Activated naive CD8-positive, alpha-beta T cell treated with anti-CD3 and anti-CD28 coated beads for 36 hours (primary cell): ENCODE results near the gene MAGEA2B. TPM values are rescaled to one million over a fixed set of nuclear protein-coding genes. Genes with fewer than 3 reads are reported as not detected.
"Not testable (repeated sequence)": the region's sequence is repeated elsewhere in the genome, so short reads cannot be mapped to it uniquely, and the experiment has no call there.

Experiments used
- DNase-seq: peaks from one replicate; pipeline ENCODE4 v3.0.0; 2021
- H3K27ac Mint-ChIP-seq: one replicate; pipeline ENCODE4 v1.8.0; 2022; ENCODE audit warnings: mild to moderate bottlenecking, moderate library complexity, mixed read lengths
- H3K27me3 Mint-ChIP-seq: one replicate; pipeline ENCODE4 v1.8.0; 2022; ENCODE audit warnings: mild to moderate bottlenecking, mixed read lengths
- H3K36me3 Mint-ChIP-seq: one replicate; pipeline ENCODE4 v1.8.0; 2021; ENCODE audit warnings: mild to moderate bottlenecking, mixed read lengths
- H3K4me1 Mint-ChIP-seq: one replicate; pipeline ENCODE4 v1.8.0; 2021; ENCODE audit warnings: mixed read lengths
- H3K4me3 Mint-ChIP-seq: one replicate; pipeline ENCODE4 v1.8.0; 2022; ENCODE audit warnings: mild to moderate bottlenecking, moderate library complexity, mixed read lengths
- H3K9me3 Mint-ChIP-seq: one replicate; pipeline ENCODE4 v1.8.0; 2022; ENCODE audit warnings: mixed read lengths
- total RNA-seq, 2 experiments: library from RNA; stranded (reverse); gene quantifications; one replicate each; pipeline ENCODE4 v1.2.3, GENCODE V29; 2021

The MAGEA2B gene, protein sequence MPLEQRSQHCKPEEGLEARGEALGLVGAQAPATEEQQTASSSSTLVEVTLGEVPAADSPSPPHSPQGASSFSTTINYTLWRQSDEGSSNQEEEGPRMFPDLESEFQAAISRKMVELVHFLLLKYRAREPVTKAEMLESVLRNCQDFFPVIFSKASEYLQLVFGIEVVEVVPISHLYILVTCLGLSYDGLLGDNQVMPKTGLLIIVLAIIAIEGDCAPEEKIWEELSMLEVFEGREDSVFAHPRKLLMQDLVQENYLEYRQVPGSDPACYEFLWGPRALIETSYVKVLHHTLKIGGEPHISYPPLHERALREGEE
- total RNA-seq: not detected

DNA sequence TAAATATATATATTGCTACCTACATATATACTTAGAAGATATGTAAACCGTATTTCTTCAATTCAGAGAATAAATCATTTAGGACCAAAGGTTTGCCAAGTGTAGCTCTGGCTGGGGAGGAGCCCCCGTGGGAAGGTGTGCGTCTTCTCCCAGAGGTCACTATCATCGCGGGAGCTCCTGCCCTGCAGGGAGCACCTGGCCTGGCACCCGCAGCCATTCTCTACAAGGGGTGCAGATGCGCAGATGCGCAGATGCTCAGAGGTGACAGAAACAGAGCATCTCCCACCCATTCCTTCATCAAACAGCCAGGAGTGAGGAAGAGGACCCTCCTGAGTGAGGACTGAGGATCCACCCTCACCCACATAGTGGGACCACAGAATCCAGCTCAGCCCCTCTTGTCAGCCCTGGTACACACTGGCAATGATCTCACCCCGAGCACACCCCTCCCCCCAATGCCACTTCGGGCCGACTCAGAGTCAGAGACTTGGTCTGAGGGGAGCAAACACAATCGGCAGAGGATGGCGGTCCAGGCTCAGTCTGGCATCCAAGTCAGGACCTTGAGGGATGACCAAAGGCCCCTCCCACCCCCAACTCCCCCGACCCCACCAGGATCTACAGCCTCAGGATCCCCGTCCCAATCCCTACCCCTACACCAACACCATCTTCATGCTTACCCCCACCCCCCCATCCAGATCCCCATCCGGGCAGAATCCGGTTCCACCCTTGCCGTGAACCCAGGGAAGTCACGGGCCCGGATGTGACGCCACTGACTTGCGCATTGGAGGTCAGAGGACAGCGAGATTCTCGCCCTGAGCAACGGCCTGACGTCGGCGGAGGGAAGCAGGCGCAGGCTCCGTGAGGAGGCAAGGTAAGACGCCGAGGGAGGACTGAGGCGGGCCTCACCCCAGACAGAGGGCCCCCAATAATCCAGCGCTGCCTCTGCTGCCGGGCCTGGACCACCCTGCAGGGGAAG lies at the start of gene MAGEA2B:
Gene MAGEA2B (plus strand): TSS at position 814 of the 973 bp plus-strand sequence. CDS start 2,479 bp downstream, outside the sequence.
- H3K27me3 Mint-ChIP-seq, H3K4me3 Mint-ChIP-seq, DNase-seq, H3K27ac Mint-ChIP-seq, H3K36me3 Mint-ChIP-seq, H3K4me1 Mint-ChIP-seq, H3K9me3 Mint-ChIP-seq: not testable (repeated sequence)

DNA sequence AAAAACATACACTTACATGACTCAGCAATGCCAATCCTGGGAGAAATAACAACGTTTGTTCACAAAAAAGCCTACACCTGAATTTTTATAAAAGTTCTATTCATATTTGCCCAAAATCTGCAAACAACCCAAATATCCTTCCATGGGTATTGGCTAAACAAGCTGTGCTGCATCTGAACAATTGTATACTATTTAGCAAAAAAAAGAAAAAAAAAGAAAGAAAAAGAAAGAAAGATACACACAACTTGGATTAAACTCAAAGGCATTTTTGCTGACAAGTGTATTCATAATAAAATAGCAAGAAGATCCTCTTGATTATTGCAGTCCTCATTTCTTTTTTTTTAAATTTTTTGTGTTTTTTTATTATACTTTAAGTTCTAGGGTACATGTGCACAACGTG lies 40.3 kb upstream of the MAGEA2B start:
- no peak for DNase-seq
- Mint-ChIP-seq H3K36me3 (no peaks in the 10 kb centered on the region), H3K4me3 (no peak overlapping the region), H3K27me3 (peaks cover 9% of the 10 kb centered on the region), H3K9me3 (no peaks in the 10 kb centered on the region), H3K4me1 (no peaks in the 10 kb centered on the region), H3K27ac (no peak overlapping the region)

DNA sequence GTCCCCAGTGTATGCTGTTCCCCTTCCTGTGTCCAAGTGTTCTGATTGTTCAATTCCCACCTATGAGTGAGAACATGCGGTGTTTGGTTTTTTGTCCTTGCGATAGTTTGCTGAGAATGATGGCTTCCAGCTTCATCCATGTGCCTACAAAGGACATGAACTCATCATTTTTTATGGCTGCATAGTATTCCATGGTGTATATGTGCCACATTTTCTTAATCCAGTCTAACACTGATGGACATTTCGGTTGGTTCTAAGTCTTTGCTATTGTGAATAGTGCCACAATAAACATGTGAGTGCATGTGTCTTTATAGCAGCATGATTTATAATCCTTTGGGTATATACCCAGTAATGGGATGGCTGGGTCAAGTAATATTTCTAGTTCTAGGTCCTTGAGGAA lies 39.8 kb upstream of the MAGEA2B start:
- not testable (repeated sequence) for H3K27ac Mint-ChIP-seq, H3K9me3 Mint-ChIP-seq, DNase-seq, H3K4me1 Mint-ChIP-seq, H3K27me3 Mint-ChIP-seq, H3K4me3 Mint-ChIP-seq, H3K36me3 Mint-ChIP-seq

DNA sequence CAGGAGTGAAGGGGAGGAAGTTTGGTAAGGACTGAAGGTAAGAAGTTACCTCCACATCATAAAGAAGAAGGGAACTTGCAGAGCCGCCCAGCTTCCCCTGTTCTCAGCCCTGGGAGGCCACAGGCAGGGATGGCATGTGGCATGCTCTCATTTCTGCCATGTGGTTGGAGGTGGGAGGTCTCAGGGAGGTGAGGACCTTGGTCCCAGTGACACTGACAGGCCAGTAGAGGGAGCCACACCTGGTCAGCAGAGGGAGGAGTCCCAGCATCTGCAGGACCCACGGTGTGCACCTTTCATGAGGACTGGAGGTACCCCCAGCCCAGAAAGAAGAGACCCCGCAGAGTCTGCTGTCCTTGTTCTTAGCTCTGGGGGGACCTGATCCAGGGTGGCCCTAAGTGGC lies 33.4 kb upstream of the MAGEA2B start:
- not testable (repeated sequence) for H3K4me1 Mint-ChIP-seq, H3K27me3 Mint-ChIP-seq, H3K9me3 Mint-ChIP-seq, H3K4me3 Mint-ChIP-seq, H3K36me3 Mint-ChIP-seq, DNase-seq, H3K27ac Mint-ChIP-seq

DNA sequence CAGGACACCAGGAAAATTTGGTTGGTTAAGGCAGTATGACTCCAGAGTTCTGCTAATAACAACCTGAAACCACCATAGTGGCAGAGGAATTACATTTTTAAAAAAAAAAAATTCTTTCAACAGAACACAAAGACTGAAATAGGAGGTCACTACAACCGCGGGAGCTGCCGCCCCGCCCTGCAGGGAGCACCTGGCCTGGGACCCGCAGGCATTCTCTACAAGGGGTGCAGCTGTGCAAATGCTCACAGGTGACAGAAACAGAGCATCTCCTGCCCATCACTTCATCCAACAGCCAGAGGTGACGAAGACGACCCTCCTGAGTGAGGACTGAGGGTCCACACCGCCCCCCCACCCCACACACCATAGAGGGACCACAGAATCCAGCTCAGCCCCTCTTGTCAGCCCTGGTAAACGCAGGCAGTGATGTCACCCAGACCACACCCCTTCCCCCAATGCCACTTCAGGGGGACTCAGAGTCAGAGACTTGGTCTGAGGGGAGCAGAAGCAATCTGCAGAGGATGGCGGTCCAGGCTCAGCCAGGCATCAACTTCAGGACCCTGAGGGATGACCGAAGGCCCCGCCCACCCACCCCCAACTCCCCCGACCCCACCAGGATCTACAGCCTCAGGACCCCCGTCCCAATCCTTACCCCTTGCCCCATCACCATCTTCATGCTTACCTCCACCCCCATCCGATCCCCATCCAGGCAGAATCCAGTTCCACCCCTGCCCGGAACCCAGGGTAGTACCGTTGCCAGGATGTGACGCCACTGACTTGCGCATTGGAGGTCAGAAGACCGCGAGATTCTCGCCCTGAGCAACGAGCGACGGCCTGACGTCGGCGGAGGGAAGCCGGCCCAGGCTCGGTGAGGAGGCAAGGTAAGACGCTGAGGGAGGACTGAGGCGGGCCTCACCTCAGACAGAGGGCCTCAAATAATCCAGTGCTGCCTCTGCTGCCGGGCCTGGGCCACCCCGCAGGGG lies 16.2 kb upstream of the MAGEA2B start, which contains the start of gene MAGEA3:
Gene MAGEA3 (plus strand): TSS at position 843 of the 980 bp plus-strand sequence. CDS start 2,039 bp downstream, outside the sequence.
- not testable (repeated sequence) for H3K4me1 Mint-ChIP-seq, H3K36me3 Mint-ChIP-seq, H3K9me3 Mint-ChIP-seq, DNase-seq, H3K27ac Mint-ChIP-seq, H3K4me3 Mint-ChIP-seq, H3K27me3 Mint-ChIP-seq

DNA sequence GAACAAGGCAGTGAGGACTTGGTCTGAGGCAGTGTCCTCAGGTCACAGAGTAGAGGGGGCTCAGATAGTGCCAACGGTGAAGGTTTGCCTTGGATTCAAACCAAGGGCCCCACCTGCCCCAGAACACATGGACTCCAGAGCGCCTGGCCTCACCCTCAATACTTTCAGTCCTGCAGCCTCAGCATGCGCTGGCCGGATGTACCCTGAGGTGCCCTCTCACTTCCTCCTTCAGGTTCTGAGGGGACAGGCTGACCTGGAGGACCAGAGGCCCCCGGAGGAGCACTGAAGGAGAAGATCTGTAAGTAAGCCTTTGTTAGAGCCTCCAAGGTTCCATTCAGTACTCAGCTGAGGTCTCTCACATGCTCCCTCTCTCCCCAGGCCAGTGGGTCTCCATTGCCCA lies 14.0 kb upstream of the MAGEA2B start:
- not testable (repeated sequence) for H3K27ac Mint-ChIP-seq, H3K36me3 Mint-ChIP-seq, H3K27me3 Mint-ChIP-seq, H3K4me3 Mint-ChIP-seq, H3K9me3 Mint-ChIP-seq, H3K4me1 Mint-ChIP-seq, DNase-seq

DNA sequence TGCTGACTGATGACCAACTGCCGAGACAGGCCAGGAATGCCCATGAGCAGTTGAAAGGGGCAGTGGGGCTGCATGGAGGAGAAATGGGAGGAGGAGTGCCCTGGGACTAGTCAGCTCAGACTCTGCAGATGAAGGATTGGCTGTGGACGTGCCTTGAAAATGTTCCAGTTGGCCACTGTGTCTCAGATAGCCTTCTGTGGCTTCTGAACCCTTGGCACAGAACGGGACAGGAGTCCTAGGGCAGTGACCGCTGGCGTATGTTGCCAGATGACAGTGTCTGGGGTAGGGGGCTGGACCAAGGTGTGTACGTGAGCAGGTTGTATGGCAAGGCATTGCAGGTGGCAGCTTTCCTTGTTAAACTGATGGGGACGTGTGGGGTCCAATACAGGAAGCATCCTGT lies 7.9 kb upstream of the MAGEA2B start:
- not testable (repeated sequence) for H3K36me3 Mint-ChIP-seq, H3K27me3 Mint-ChIP-seq, H3K4me1 Mint-ChIP-seq, H3K27ac Mint-ChIP-seq, H3K4me3 Mint-ChIP-seq, DNase-seq, H3K9me3 Mint-ChIP-seq

DNA sequence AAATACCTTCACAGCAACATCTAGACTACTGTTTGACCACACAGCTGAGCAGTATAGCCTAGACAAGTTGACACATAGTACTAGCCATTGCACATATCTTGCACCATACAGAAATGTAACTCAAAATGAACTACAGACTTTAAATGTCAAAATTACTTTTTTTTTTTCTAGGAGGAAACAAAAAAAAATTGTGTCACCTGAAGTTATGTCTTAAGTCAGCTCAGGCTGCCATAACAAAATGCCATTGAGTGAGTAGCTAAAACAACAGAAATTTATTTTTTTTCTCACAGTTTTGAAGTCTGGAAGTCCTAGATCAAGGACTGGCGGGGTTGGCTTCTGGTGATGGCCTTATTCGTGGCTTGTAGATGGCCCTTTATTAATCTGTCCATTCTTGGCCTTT lies 5.3 kb upstream of the MAGEA2B start, which contains the start of gene CSAG2:
Gene CSAG2 (minus strand): TSS at position 101 of the 400 bp plus-strand sequence. CDS start 161 bp downstream, outside the sequence.
- H3K27ac Mint-ChIP-seq, DNase-seq, H3K36me3 Mint-ChIP-seq, H3K9me3 Mint-ChIP-seq, H3K27me3 Mint-ChIP-seq, H3K4me3 Mint-ChIP-seq, H3K4me1 Mint-ChIP-seq: not testable (repeated sequence)

DNA sequence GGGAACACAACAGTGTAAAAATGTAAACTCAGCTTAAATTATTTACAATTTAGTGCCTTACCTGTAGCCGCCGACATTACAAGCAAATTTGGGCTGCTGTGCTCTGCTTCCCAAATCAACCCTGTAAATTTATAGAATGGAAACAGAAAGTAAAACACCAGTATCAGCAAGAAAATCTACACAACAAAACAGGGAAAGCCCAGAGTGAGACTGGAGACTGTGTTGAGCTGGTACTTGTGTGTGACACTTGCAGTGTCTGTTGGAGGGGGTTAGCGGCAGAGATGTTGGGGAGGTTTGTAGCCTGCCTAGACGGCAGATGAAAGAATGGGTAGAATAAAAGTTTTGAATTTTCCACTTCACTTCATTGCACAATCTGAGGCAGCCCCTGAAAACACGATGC lies 1.2 kb upstream of the MAGEA2B start:
- H3K27me3 Mint-ChIP-seq, H3K4me1 Mint-ChIP-seq, H3K4me3 Mint-ChIP-seq, H3K27ac Mint-ChIP-seq, DNase-seq, H3K9me3 Mint-ChIP-seq, H3K36me3 Mint-ChIP-seq: not testable (repeated sequence)

DNA sequence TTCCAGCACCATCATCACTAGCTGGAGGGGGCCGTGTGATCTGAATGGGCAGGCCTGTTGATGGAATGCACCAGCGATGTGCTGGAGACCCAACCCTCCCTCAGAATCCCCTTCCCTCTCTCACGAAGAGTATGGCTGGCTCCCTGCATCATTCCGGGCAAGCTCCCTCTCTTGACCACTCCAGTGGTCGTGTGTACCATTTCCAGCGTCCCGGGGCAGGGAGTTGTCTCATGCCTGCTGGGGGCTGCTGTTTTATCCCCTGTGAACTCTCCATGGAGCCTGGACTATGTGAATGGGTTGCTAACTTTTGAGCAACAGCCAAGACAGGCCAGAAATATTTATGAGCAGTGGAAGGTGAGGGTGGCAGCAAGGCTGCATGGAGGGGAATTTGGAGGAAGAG lies 11.0 kb downstream of the MAGEA2B start:
- H3K36me3 Mint-ChIP-seq: no peaks in the 10 kb centered on the region
- H3K4me1 Mint-ChIP-seq: no peaks in the 10 kb centered on the region
- no peak for DNase-seq
- H3K4me3 Mint-ChIP-seq: no peak overlapping the region
- no peaks in the 10 kb centered on the region for H3K9me3 Mint-ChIP-seq
- no peak overlapping the region for H3K27ac Mint-ChIP-seq
- H3K27me3 Mint-ChIP-seq: peaks cover 4% of the 10 kb centered on the region

DNA sequence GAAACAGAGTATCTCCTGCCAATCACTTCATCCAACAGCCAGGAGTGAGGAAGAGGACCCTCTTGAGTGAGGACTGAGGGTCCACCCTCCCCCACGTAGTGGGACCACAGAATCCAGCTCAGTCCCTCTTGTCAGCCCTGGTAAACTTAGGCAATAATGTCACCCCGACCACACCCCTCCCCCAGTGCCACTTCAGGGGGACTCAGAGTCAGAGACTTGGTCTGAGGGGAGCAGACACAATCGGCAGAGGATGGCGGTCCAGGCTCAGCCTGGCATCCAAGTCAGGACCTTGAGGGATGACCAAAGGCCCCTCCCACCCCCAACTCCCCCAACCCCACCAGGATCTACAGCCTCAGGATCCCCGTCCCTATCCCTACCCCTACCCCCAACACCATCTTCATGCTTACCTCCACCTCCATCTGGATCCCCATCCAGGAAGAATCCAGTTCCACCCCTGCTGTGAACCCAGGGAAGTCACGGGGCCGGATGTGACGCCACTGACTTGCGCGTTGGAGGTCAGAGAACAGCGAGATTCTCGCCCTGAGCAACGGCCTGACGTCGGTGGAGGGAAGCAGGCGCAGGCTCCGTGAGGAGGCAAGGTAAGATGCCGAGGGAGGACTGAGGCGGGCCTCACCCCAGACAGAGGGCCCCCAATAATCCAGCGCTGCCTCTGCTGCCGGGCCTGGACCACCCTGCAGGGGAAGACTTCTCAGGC lies 19.0 kb downstream of the MAGEA2B start, which contains the start of the genes CSAG1 and MAGEA12:
Gene CSAG1 (minus strand): TSS at position 461 of the 715 bp plus-strand sequence. CDS start 1,261 bp downstream, outside the sequence.
Gene MAGEA12 (plus strand): TSS at position 497 of the 715 bp plus-strand sequence. CDS start 2,405 bp downstream, outside the sequence.
- Mint-ChIP-seq H3K27ac (no peak within 1 kb of the TSS), H3K36me3 (no peaks in the 10 kb centered on the region), H3K4me3 (no peak within 1 kb of the TSS), H3K9me3 (no peaks in the 10 kb centered on the region), H3K4me1 (no peaks in the 10 kb centered on the region), H3K27me3 (no peaks in the 10 kb centered on the region)
- DNase-seq: no peak

DNA sequence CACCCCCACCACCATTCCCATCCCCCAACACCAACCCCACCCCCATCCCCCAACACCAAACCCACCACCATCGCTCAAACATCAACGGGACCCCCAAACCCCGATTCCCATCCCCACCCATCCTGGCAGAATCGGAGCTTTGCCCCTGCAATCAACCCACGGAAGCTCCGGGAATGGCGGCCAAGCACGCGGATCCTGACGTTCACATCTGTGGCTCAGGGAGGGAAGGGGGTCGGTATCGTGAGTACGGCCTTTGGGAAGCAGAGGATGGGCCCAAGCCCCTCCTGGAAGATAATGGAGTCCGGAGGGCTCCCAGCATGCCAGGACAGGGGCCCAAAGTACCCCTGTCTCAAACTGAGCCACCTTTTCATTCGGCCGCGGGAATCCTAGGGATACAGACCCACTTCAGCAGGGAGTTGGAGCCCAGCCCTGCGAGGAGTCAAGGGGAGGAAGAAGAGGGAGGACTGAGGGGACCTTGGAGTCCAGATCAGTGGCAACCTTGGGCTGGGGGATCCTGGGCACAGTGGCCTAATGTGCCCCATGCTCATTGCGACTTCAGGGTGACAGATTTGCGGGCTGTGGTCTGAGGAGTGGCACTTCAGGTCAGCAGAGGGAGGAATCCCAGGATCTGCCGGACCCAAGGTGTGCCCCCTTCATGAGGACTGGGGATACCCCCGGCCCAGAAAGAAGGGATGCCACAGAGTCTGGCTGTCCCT lies 19.9 kb downstream of the MAGEA2B start:
- H3K27me3 Mint-ChIP-seq, DNase-seq, H3K9me3 Mint-ChIP-seq, H3K4me3 Mint-ChIP-seq, H3K4me1 Mint-ChIP-seq, H3K36me3 Mint-ChIP-seq, H3K27ac Mint-ChIP-seq: not testable (repeated sequence)

DNA sequence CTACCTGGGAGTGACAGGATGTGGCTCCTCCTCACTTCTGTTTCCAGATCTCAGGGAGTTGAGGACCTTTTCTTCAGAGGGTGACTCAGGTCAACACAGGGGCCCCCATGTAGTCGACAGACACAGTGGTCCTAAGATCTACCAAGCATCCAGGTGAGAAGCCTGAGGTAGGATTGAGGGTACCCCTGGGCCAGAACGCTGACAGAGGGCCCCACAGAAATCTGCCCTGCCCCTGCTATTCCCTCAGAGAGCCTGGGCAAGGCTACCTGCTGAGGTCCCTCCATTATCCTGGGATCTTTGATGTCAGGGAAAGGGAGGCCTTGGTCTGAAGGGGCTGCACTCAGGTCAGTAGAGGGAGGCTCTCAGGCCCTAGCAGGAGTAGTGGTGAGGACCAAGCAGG lies 20.7 kb downstream of the MAGEA2B start:
- Mint-ChIP-seq H3K36me3 (no peaks in the 10 kb centered on the region), H3K27me3 (no peaks in the 10 kb centered on the region), H3K9me3 (no peaks in the 10 kb centered on the region), H3K4me1 (no peaks in the 10 kb centered on the region), H3K4me3 (no peak overlapping the region), H3K27ac (no peak overlapping the region)
- no peak for DNase-seq
